ENCODE results near the gene ARHGEF11. TPM values are rescaled to one million over a fixed set of nuclear protein-coding genes. Genes with fewer than 3 reads are reported as not detected.
A peak's percentile ranks its signal among the peaks of the same experiment; 100 is the strongest.

The ARHGEF11 gene
- total RNA-seq, 1 experiment from 2014 or later = 45.5 TPM

- no peaks in the 10 kb centered on the region for H3K27me3 Mint-ChIP-seq (ENCODE audit: insufficient read depth, unreplicated experiment)
- no peak for DNase-seq
- Histone ChIP-seq H3K36me3 (ENCODE audit: control insufficient read depth, insufficient read depth, low read length) (peaks cover 1% of the 10 kb centered on the region; the same call in 1 of the 2 replicates), H3K4me3 (ENCODE audit: low read depth, low read length) (no peak overlapping the region), H3K9me3 (no peaks in the 10 kb centered on the region), H3K27me3 (replicated peaks; ENCODE audit: control insufficient read depth, insufficient read depth, low read length) (no peaks in the 10 kb centered on the region), H3K4me1 (no peaks in the 10 kb centered on the region)
- no peak for TF ChIP-seq CTCF (IDR thresholded peaks at IDR 0.05; ENCODE audit: insufficient read depth in 1 of 2, low read depth in 1 of 2, low read length in 1 of 2, severe bottlenecking in 1 of 2, unreplicated experiment in 1 of 2)
- ChIA-PET CTCF (no interaction called here), POLR2A (no interaction called here)
- peaks cover 74% of the 10 kb centered on the region for H3K36me3 Mint-ChIP-seq (ENCODE audit: insufficient read depth, unreplicated experiment)
- H3K4me3 Mint-ChIP-seq (ENCODE audit: unreplicated experiment) = no peak overlapping the region
- H3K9me3 Mint-ChIP-seq (ENCODE audit: unreplicated experiment) = no peaks in the 10 kb centered on the region
- intact Hi-C loops (cut with micrococcal nuclease; ENCODE audit: unreplicated experiment) = no loop called here
- no peaks in the 10 kb centered on the region for H3K4me1 Mint-ChIP-seq (ENCODE audit: low read depth, unreplicated experiment)
- BruUV-seq (replicated peaks) = no TSS peak
- H3K27ac Mint-ChIP-seq (ENCODE audit: unreplicated experiment) = no peak overlapping the region
These were observed 98.4 kb downstream of the ARHGEF11 start for GRCh38 chr1:156947127-156947526.

GRCh38 chr1:156945881-156946661, 99.5 kb downstream of the ARHGEF11 start:
- no peaks in the 10 kb centered on the region for H3K27me3 ChIP-seq (replicated peaks; ENCODE audit: control insufficient read depth, insufficient read depth, low read length)
- Mint-ChIP-seq H3K4me3 (ENCODE audit: unreplicated experiment) (no peak overlapping the region), H3K27me3 (ENCODE audit: insufficient read depth, unreplicated experiment) (no peaks in the 10 kb centered on the region), H3K4me1 (ENCODE audit: low read depth, unreplicated experiment) (no peaks in the 10 kb centered on the region), H3K27ac (ENCODE audit: unreplicated experiment) (no peak overlapping the region), H3K9me3 (ENCODE audit: unreplicated experiment) (no peaks in the 10 kb centered on the region), H3K36me3 (ENCODE audit: insufficient read depth, unreplicated experiment) (peaks cover 67% of the 10 kb centered on the region)
- no peaks in the 10 kb centered on the region for H3K9me3 ChIP-seq
- intact Hi-C loops (cut with micrococcal nuclease; ENCODE audit: unreplicated experiment) = no loop called here
- H3K4me3 ChIP-seq (ENCODE audit: low read depth, low read length) = no peak overlapping the region
- POLR2A ChIA-PET = no interaction called here
- no TSS peak for BruUV-seq (replicated peaks)
- H3K36me3 ChIP-seq (ENCODE audit: control insufficient read depth, insufficient read depth, low read length) = peaks cover 1% of the 10 kb centered on the region; the same call in 1 of the 2 replicates
- no peak for TF ChIP-seq CTCF (IDR thresholded peaks at IDR 0.05; ENCODE audit: insufficient read depth in 1 of 2, low read depth in 1 of 2, low read length in 1 of 2, severe bottlenecking in 1 of 2, unreplicated experiment in 1 of 2)
- CTCF ChIA-PET = no interaction called here
- peak in 1 of 2 experiments; percentile 9 for DNase-seq
- H3K4me1 ChIP-seq = no peaks in the 10 kb centered on the region

GRCh38 chr1:156944848-156945247, 100.7 kb downstream of the ARHGEF11 start:
- POLR2A ChIA-PET = no interaction called here
- intact Hi-C loops (cut with micrococcal nuclease; ENCODE audit: unreplicated experiment) = no loop called here
- Histone ChIP-seq H3K9me3 (no peaks in the 10 kb centered on the region), H3K4me1 (no peaks in the 10 kb centered on the region), H3K27me3 (replicated peaks; ENCODE audit: control insufficient read depth, insufficient read depth, low read length) (no peaks in the 10 kb centered on the region), H3K4me3 (ENCODE audit: low read depth, low read length) (no peak overlapping the region), H3K36me3 (ENCODE audit: control insufficient read depth, insufficient read depth, low read length) (peaks cover 3% of the 10 kb centered on the region)
- peak in 1 of 2 experiments; percentile 14 for DNase-seq
- no TSS peak for BruUV-seq (replicated peaks)
- Mint-ChIP-seq H3K27ac (ENCODE audit: unreplicated experiment) (no peak overlapping the region), H3K9me3 (ENCODE audit: unreplicated experiment) (no peaks in the 10 kb centered on the region), H3K36me3 (ENCODE audit: insufficient read depth, unreplicated experiment) (peaks cover 60% of the 10 kb centered on the region), H3K4me3 (ENCODE audit: unreplicated experiment) (no peak overlapping the region), H3K27me3 (ENCODE audit: insufficient read depth, unreplicated experiment) (no peaks in the 10 kb centered on the region), H3K4me1 (ENCODE audit: low read depth, unreplicated experiment) (no peaks in the 10 kb centered on the region)
- no peak for TF ChIP-seq CTCF (IDR thresholded peaks at IDR 0.05; ENCODE audit: insufficient read depth in 1 of 2, low read depth in 1 of 2, low read length in 1 of 2, severe bottlenecking in 1 of 2, unreplicated experiment in 1 of 2)
- CTCF ChIA-PET = no interaction called here

All from Caco-2 (cell line).